Measurements from ENCODE around the gene PTPRN2. TPM values are rescaled to one million over a fixed set of nuclear protein-coding genes. Genes with fewer than 3 reads are reported as not detected.

The PTPRN2 gene
- total RNA-seq, 1 donor, result 0.09 TPM

DNA sequence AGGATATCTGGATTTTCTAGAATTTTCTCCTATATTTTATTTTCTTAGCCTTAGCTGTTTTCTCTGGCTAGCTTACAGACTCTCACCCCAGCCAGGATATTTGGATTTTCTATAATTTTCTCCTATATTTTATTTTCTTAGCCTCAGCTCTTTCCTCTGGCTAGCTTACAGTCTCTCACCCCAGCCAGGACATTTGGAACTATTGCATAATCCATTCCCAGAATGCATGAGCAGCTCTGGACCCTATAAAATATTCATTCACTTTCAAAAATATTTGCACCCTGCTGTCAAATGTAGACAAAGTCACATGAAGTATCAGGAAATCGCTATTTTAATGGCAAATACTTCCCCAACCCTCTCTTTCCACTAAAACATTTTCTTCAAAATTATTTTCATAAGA, 952.0 kb downstream of the PTPRN2 start:
- DNase-seq (ENCODE audit: low read depth), result no peak
- TF ChIP-seq CTCF (IDR thresholded peaks at IDR 0.05; ENCODE audit: insufficient read depth, low read length), result no peak
- H3K4me3 ChIP-seq (ENCODE audit: low read depth, low read length), result no peak overlapping the region

DNA sequence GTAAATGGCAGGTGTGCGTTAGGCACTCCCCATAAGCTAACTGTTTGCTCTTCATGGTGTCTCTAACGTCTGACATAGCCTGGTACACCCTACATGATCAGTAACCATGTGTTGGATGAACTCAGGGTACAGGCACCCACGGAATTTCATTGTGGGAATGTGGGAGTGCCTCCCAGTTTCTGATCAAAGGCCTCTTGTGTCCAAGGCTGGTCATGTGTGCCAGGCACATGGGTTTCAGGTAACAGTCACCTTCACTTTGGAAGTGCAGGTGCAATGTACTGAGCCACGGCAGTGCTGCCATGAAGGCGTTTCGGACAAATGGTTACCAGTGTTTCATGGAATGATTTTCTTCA, 952.5 kb downstream of the PTPRN2 start:
- no peak for TF ChIP-seq CTCF (IDR thresholded peaks at IDR 0.05; ENCODE audit: insufficient read depth, low read length)
- no peak overlapping the region for H3K4me3 ChIP-seq (ENCODE audit: low read depth, low read length)

DNA sequence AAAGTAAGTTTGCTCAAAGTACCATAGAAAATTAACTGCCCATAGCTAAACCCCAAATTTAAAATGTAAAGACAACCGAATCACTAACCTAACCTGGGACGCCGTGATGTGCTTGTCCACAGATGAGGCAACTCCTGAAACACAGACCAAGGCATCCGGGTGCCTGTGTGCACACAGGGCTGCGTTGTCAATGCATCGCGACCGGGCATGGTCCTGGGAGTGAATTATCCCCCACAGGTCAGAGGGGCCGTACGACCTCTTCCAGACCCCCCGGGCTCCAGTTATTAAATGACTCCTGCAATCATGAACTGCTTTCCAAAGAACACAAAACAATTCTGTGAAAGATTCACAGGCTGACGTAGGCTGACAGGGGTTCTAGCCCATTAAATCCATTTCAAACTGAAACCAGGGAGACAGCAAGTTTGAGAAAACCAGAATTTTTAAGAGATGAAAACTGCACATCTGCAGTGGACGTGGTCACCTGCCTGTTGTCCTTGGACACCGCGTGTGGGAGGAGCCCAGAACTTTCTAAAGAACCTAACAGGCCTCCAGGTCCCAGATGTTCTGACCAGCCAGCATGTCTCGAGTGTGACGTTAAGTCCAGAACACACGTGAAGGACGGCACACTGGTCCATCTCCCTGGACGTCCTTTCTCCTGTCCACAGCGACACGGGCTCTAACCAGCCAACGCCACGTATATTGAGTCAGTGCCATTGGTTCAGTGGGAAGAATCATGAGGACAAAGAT, 953.0 kb downstream of the PTPRN2 start:
- no peak for TF ChIP-seq CTCF (IDR thresholded peaks at IDR 0.05; ENCODE audit: insufficient read depth, low read length)
- no peak for DNase-seq (ENCODE audit: low read depth)
- H3K4me3 ChIP-seq (ENCODE audit: low read depth, low read length), result no peak overlapping the region

More for the DNA sequence above, 952.5 kb downstream of the PTPRN2 start:
- DNase-seq (ENCODE audit: low read depth), result no peak

DNA sequence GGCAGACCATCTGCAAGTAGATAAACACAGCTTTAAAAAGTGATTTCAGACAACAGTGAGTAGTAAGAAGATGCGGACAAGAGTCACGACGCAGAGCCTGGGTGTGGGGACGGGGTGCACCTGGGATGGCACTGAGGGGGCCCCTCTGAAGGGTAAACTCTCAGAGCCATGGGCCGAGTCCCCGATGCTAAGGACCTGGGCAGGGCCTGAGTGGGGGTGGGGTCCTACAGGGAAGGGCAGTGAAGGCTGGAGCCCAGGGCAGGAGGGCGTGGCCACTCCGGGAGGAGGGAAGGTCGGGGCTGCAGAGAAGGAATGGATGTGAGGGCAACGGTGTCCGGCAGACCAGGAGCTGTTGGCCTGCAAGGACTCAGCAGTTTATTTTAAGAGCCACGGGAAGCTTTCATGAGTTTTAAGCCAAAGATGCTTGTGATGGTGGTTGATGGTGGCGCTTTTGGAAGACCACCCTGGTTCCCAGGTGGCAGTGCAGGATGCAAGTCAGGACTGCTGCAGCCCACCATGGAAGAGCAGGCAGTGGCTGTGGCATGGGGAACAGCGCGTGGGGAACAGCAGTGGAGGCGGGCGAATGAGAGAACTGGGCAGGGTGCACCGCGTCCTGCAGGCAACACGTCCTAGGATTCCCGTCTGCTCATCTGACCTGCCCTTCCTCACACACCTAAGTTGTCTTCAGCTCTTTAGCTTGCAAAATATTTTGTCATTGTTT, 954.0 kb downstream of the PTPRN2 start:
- DNase-seq (ENCODE audit: low read depth), result no peak
- H3K4me3 ChIP-seq (ENCODE audit: low read depth, low read length), result no peak overlapping the region
- no peak for TF ChIP-seq CTCF (IDR thresholded peaks at IDR 0.05; ENCODE audit: insufficient read depth, low read length)

DNA sequence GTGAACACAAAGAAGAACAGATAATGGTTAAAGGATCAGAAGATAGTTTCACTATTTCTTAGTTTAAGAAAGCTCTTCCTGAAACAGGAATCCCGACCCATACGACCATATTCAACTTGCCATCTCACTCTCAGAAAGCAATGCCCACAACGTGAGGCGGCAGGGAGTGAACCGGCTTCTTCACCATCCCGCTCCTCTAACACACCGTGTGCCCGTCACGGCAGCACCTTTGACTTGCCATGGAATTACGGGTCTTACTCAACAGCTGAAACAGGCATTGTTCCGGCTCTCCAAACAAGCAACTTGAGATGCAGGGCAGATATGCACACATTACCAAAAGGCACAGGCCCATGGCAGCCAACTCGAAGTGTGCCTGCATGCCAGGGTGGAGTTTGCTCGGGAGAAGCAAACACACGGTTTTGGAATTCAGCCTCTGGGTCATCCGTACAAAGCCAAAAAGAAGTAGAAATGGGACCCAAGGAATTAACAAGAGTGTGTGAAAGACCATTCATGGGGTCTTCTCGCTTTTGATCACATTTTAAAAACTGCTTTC, 957.2 kb downstream of the PTPRN2 start:
- DNase-seq (ENCODE audit: low read depth), result no peak
- TF ChIP-seq CTCF (IDR thresholded peaks at IDR 0.05; ENCODE audit: insufficient read depth, low read length), result no peak
- H3K4me3 ChIP-seq (ENCODE audit: low read depth, low read length), result no peak overlapping the region

DNA sequence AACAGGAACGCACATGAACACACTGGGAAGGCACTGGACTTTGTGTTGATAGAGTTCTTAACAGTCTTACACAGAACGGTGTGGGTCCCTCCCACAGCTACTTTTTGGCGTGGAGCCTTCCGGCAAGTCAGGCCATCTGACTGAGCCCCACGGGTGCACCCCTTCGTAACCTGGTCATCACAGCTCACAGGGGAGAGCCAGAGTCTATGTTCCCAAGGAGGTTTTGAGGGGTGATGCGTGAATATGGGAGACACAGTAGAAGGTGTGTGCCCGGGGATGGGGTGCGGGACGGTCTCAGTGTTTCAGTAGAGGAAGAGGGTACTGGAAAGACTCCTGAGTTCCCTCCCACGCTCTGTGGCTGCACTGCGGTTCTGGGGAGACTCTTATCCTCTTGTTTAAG, 959.2 kb downstream of the PTPRN2 start:
- no peak for TF ChIP-seq CTCF (IDR thresholded peaks at IDR 0.05; ENCODE audit: insufficient read depth, low read length)
- H3K4me3 ChIP-seq (ENCODE audit: low read depth, low read length), result no peak overlapping the region
- no peak for DNase-seq (ENCODE audit: low read depth)

All from fibroblast of the aortic adventitia (primary cell).